ENCODE results near the gene POGLUT2.
"Not testable (repeated sequence)": the region's sequence is repeated elsewhere in the genome, so short reads cannot be mapped to it uniquely, and the experiment has no call there.

Gene POGLUT2

GRCh38 chr13:102805680-102806079 is 6.9 kb upstream of the POGLUT2 start:
- ATAC-seq: no peak
- no peak for DNase-seq

GRCh38 chr13:102800145-102801041 is 1.6 kb upstream of the POGLUT2 start:
- DNase-seq (peak; percentile 91), ATAC-seq (peak; percentile 87)

GRCh38 chr13:102799426-102800144 is 809 bp upstream of the POGLUT2 start:
- DNase-seq: peak; percentile 22
- peak; percentile 5 for ATAC-seq

DNA sequence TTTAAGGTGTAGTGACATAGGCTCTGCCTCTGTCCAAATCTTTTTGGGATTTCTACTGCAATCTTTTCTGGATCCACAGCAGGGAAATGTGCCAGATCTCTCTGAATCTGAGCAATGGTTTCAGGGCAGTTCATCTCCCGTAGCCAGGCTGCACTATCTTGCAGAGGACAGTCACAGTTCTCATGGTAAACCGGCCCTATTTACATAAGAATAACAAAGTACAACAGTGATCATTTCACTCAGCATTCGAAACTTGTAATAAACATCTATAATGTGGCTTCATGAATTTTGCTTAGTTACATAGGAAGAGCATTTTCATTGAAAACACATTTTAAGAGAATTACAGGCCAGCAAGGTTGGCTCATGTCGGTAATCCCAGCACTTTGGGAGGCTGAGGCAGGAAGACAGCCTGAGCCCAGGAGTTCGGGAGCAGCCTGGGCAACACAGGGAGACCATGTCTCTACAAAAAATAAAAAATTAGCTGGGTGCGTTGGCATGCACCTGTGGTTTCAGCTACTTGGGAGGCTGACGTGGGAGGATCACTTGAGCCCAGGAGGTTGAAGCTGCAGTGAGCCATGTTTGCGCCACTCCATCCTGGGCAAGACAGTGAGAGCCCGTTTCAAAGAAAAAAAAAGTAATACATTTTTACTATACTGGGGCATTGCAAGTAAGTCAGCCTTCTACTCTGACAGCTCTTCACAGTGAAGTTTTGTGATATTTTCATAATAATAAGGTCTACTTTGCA is 5.0 kb downstream of the POGLUT2 start:
- ATAC-seq: no peak
- no peak for DNase-seq

DNA sequence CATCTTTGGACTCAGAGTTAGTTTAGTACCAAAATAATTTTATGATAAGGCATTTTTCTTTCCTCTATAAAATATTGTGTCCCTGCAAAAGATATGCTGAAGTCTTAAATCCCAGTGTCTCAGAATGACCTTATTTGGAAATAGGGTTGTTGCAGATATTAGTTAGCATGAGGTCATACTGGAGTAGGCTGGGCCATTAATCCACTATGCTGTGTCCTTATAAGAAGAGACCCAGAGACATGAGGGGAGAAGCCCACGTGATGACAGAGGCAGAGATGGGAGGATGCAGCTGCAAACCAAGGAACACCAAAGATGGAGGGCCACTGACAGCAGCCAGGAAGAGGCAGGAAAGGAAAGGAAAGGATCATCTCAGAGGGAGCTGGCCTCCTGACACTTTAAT is 6.4 kb downstream of the POGLUT2 start:
- no peak for DNase-seq
- ATAC-seq: no peak

- DNase-seq: no peak
- no peak for ATAC-seq
Measured at GRCh38 chr13:102788683-102789082, 10.1 kb downstream of the POGLUT2 start.

GRCh38 chr13:102784483-102784882 is 14.3 kb downstream of the POGLUT2 start:
- ATAC-seq (no peak), DNase-seq (no peak)

- ATAC-seq: no peak
- DNase-seq: no peak
Measured at GRCh38 chr13:102781591-102781990, 17.2 kb downstream of the POGLUT2 start.

- ATAC-seq, DNase-seq: not testable (repeated sequence)
Measured at GRCh38 chr13:102780656-102781055, 18.1 kb downstream of the POGLUT2 start.

DNA sequence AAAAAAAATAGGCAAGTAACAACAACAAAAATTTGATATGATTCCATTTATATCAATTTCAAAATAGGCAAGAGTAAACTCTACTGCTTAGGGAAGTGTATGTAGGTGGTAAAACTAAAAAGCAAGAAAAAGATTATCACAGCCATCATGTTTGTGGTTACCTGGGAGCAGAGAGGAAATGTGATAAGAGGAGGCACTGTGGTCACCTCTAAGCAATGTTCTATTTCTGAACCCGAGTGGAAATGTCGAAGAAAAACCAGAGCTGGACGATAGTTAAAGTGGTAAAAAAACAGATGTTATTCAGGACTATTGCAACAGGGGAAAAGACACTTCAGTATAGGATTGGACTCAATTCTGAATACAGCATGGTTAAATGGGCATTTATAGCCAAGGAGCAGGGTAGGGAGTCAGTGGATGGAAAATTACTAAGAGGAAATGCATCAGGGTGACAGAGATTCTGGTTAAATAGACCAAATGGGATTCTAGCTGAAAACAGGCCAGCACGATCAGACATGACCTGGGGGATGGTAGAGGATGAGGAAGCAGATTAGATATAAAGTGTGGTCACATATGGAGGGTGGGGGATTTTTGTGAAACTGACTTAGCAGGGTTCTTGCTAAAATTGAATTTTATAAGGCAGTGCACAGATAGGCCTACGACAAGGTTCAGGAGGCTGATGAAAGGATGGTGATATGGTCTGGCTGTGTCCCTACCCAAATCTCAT is 19.2 kb downstream of the POGLUT2 start:
- peak; percentile 88 for ATAC-seq
- DNase-seq: peak; percentile 43

- DNase-seq: no peak
Measured at GRCh38 chr13:102777736-102778135, 21.0 kb downstream of the POGLUT2 start.

DNA sequence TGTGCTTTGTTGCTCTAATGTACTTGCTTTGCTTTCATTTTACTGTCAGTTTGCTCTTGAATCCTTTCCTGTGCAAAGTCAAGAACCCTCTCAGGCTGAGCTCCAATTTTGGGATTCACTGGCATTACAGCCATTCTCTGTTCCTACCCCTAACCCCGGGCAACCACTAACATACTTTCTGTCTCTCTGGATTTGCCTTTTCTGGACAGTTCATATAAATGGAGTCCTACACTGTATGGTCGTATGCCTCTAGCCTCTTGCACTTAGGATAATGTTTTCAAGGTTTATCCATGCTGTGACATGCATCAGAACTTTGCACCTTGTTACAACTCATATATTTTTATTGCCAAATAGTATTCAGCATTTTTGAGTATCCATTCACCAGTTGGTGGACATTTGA is 22.5 kb downstream of the POGLUT2 start:
- ATAC-seq (no peak), DNase-seq (no peak)

More at GRCh38 chr13:102777736-102778135, 21.0 kb downstream of the POGLUT2 start:
- no peak for ATAC-seq

GRCh38 chr13:102774591-102775520 is 23.9 kb downstream of the POGLUT2 start:
- no peak for DNase-seq
- no peak for ATAC-seq

GRCh38 chr13:102774214-102774568 is 24.6 kb downstream of the POGLUT2 start:
- peak; percentile 17 for DNase-seq
- ATAC-seq: no peak

GRCh38 chr13:102773441-102774213 is 25.1 kb downstream of the POGLUT2 start, which contains the start of gene TEX30:
Gene TEX30 (minus strand): TSS chr13:102773786. CDS start chr13:102770026, 3,760 bp downstream.
- ATAC-seq: peak; percentile 97

GRCh38 chr13:102772042-102772425 is 26.7 kb downstream of the POGLUT2 start:
- ATAC-seq: no peak

More at GRCh38 chr13:102773441-102774213, 25.1 kb downstream of the POGLUT2 start, which contains the start of gene TEX30:
- peak; percentile 90 for DNase-seq

GRCh38 chr13:102771298-102772041 is 27.3 kb downstream of the POGLUT2 start:
- DNase-seq (no peak), ATAC-seq (no peak)

More at GRCh38 chr13:102772042-102772425, 26.7 kb downstream of the POGLUT2 start:
- no peak for DNase-seq

- no peak for ATAC-seq
- DNase-seq: no peak
Measured at GRCh38 chr13:102770435-102770834, 28.3 kb downstream of the POGLUT2 start.

GRCh38 chr13:102769679-102770078 is 29.1 kb downstream of the POGLUT2 start:
- DNase-seq (no peak), ATAC-seq (no peak)

Measured in stimulated activated naive CD8-positive, alpha-beta T cell treated with anti-CD3 and anti-CD28 coated beads, Interleukin-15, Interleukin-2, amounts not matched to agents 100 U/mL and 50 U/mL, for 24 hours (primary cell).